Mesenchymal stem cell (in vitro differentiated cells and primary cell): ENCODE results near the gene FUT4.

ENCODE experiments used
- DNase-seq: peaks from one replicate; pipeline ENCODE4 v3.0.0-alpha.2; 2013
- H2AFZ ChIP-seq: one replicate; pipeline ENCODE4 v1.6.1; 2013; ENCODE audit warnings: low read depth, mild to moderate bottlenecking, control low read depth, inconsistent platforms, low read length, moderate library complexity
- H2AK5ac ChIP-seq: 2 replicates; pipeline ENCODE4 v1.6.1; 2013; ENCODE audit warnings: low read length, moderate library complexity, mild to moderate bottlenecking, inconsistent platforms; ENCODE audit not compliant: severe bottlenecking
- H2BK120ac ChIP-seq: one replicate; pipeline ENCODE4 v1.6.1; 2013; ENCODE audit warnings: low read depth, mild to moderate bottlenecking, inconsistent platforms, low read length, moderate library complexity
- H2BK12ac ChIP-seq, 2 experiments: one replicate each; pipeline ENCODE4 v1.6.1; 2013; ENCODE audit warnings: inconsistent platforms in 2 of 2, low read length in 2 of 2, mild to moderate bottlenecking in 2 of 2, moderate library complexity in 2 of 2, control low read depth in 1 of 2
- H2BK15ac ChIP-seq: one replicate; pipeline ENCODE4 v1.6.1; 2013; ENCODE audit warnings: mild to moderate bottlenecking, low read depth, inconsistent platforms; ENCODE audit not compliant: poor library complexity, severe bottlenecking
- H2BK5ac ChIP-seq: 2 replicates; pipeline ENCODE4 v1.6.1; 2013; ENCODE audit warnings: low read depth, mild to moderate bottlenecking, low read length, control low read depth, inconsistent platforms; ENCODE audit not compliant: poor library complexity, severe bottlenecking
- H3K14ac ChIP-seq, 2 experiments: one replicate each; pipeline ENCODE4 v1.6.1; 2013; ENCODE audit warnings: inconsistent platforms in 2 of 2, low read length in 2 of 2, control low read depth in 1 of 2, mild to moderate bottlenecking in 1 of 2, moderate library complexity in 1 of 2
- H3K18ac ChIP-seq, 2 experiments: one replicate each; pipeline ENCODE4 v1.6.1; 2013; ENCODE audit warnings: inconsistent platforms in 2 of 2, low read length in 2 of 2, control low read depth in 1 of 2, low read depth in 1 of 2, mild to moderate bottlenecking in 1 of 2
- H3K23ac ChIP-seq, 2 experiments: one replicate each; pipeline ENCODE4 v1.6.1; 2013; ENCODE audit warnings: inconsistent platforms in 2 of 2, low read length in 2 of 2, mild to moderate bottlenecking in 2 of 2, moderate library complexity in 2 of 2, control low read depth in 1 of 2
- H3K27ac ChIP-seq: 2 replicates; pipeline ENCODE4 v1.5.1; 2013; ENCODE audit warnings: mild to moderate bottlenecking, moderate library complexity, low read length, control low read depth, inconsistent platforms; ENCODE audit not compliant: poor library complexity, severe bottlenecking
- H3K27me3 ChIP-seq, 2 experiments: 2 replicates each; pipeline versions ENCODE4 v1.6.1 to v1.7.0; 2013; ENCODE audit warnings: low read length in 2 of 2, mild to moderate bottlenecking in 2 of 2, moderate library complexity in 2 of 2, control low read depth in 1 of 2, inconsistent platforms in 1 of 2; ENCODE audit not compliant: control insufficient read depth in 1 of 2, insufficient read depth in 1 of 2
- H3K36me3 ChIP-seq, 2 experiments: 2 replicates each; pipeline versions ENCODE4 v1.6.1 to v1.7.0; 2013; ENCODE audit warnings: low read length in 2 of 2, control low read depth in 1 of 2, inconsistent platforms in 1 of 2, low read depth in 1 of 2, mild to moderate bottlenecking in 1 of 2; ENCODE audit not compliant: insufficient read depth in 2 of 2, control insufficient read depth in 1 of 2
- H3K4ac ChIP-seq, 2 experiments: one replicate each; pipeline ENCODE4 v1.6.1; 2013; ENCODE audit warnings: inconsistent platforms in 2 of 2, low read length in 2 of 2, mild to moderate bottlenecking in 2 of 2, moderate library complexity in 2 of 2, control low read depth in 1 of 2, low read depth in 1 of 2
- H3K4me1 ChIP-seq: 2 replicates; pipeline ENCODE4 v1.6.1; 2013; ENCODE audit warnings: low read depth, low read length, control low read depth; ENCODE audit not compliant: control insufficient read depth, insufficient read depth
- H3K4me2 ChIP-seq: 2 replicates; pipeline ENCODE4 v1.6.1; 2013; ENCODE audit warnings: low read length, mild to moderate bottlenecking, inconsistent platforms; ENCODE audit not compliant: poor library complexity, severe bottlenecking
- H3K4me3 ChIP-seq, 2 experiments: 2 replicates each; pipeline versions ENCODE4 v1.5.1 to v1.7.0; 2013; ENCODE audit warnings: low read length in 2 of 2, mild to moderate bottlenecking in 2 of 2, control low read depth in 1 of 2, low read depth in 1 of 2; ENCODE audit not compliant: insufficient read depth in 1 of 2
- H3K79me1 ChIP-seq: replicated peaks from 2 replicates; pipeline ENCODE4 v1.6.1; 2013; ENCODE audit warnings: mild to moderate bottlenecking, control low read depth, low read length, inconsistent platforms; ENCODE audit not compliant: poor library complexity, severe bottlenecking
- H3K9ac ChIP-seq: 2 replicates; pipeline ENCODE4 v1.7.0; 2013; ENCODE audit warnings: mild to moderate bottlenecking, low read length, moderate library complexity
- H3K9me3 ChIP-seq: 2 replicates; pipeline ENCODE4 v1.7.0; 2013; ENCODE audit warnings: mild to moderate bottlenecking, low read length; ENCODE audit not compliant: control insufficient read depth
- H4K8ac ChIP-seq: one replicate; pipeline ENCODE4 v1.6.1; 2013; ENCODE audit warnings: inconsistent platforms, mild to moderate bottlenecking, low read length, moderate library complexity
- H4K91ac ChIP-seq: one replicate; pipeline ENCODE4 v1.6.1; 2013; ENCODE audit warnings: mild to moderate bottlenecking, low read length, inconsistent platforms
- WGBS: methylation state at CpG from one replicate; pipeline ENCODE4 v1.1.7; 2013; ENCODE audit warnings: mixed read lengths; 5-methylcytosine and 5-hydroxymethylcytosine counted together

FUT4 gene

DNA sequence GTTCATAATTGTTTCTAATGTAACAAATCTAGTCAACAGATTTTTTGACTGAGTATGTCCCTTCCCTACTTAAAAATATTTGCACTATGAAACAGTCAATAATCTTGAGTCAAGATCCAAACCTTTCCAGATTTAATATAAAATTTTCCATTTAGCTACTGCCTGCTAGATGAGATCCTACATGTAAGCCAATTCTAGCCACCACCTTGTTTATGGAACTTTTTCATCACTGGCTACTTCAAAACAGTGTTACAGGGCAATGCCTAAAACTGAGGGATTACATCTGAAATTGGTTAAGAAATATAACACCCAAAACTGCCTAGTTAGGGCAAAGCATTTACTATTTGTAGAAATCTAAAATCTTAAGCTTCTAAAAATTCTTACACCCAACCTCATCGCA, 10.5 kb upstream of the FUT4 start:
- peak overlapping the region; percentile 67 for H3K9ac ChIP-seq
- no peak overlapping the region for H3K18ac ChIP-seq
- H3K14ac ChIP-seq: no peak overlapping the region
- no peak overlapping the region for H3K27ac ChIP-seq
- H2BK5ac ChIP-seq: no peak overlapping the region
- no peak overlapping the region for H2AK5ac ChIP-seq
- no peak overlapping the region for H3K4me2 ChIP-seq
- H3K4me1 ChIP-seq: no peaks in the 10 kb centered on the region
- no peak overlapping the region for H4K91ac ChIP-seq
- no peak overlapping the region for H2BK15ac ChIP-seq
- no peak overlapping the region for H2AFZ ChIP-seq
- no peak overlapping the region for H3K4me3 ChIP-seq
- no peak for DNase-seq
- no peaks in the 10 kb centered on the region for H3K36me3 ChIP-seq
- H3K9me3 ChIP-seq: no peaks in the 10 kb centered on the region
- H2BK12ac ChIP-seq: no peak overlapping the region
- no peaks in the 10 kb centered on the region for H3K27me3 ChIP-seq
- no peak overlapping the region for H4K8ac ChIP-seq
- H3K4ac ChIP-seq: no peak overlapping the region
- no peak overlapping the region for H2BK120ac ChIP-seq
- no peak overlapping the region for H3K23ac ChIP-seq
- no peaks in the 10 kb centered on the region for H3K79me1 ChIP-seq
- no CpG with 5 or more reads among the region's 1 CpG for WGBS

DNA sequence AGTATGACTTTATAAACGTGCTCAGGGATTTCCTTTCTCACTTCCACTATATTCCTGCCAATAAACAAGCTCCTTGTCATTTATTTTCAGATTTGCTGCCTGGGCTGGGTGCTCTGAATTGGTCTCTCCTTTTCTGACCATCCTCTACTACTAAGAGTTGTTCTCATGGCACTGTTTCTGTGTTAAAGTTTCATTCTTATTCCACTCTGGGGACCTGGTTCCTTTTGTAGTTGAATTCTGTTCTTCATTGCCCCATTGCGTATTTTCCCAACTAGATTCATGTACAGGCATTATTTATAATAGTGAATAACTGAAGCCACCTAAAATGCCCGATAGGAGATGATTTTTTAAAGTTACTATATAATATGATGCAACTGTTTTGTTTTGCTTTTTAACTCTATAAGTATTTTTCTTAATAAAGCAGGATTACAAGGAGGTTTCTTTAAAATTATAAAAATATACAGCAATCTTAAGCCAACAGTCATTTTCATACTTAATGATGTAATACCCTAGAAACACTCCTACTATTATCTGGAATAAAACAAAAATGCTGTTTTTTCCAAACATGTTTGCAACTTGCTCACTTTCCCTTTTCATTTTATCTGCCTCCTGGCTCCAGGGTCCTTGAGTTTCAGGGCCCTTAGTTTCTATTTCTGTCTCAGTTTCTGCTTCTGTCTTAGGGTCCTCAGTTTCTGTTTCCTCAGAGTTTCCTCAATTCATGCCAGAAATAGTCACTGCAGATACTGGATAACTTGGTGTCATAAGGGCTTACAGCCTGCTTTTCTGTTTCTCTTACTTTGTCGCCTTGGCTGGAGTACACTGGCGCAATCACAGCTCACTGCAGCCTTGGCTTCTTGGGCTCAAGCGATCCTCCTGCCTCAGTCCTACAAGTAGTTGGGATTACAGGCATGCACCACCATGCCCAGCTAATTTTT, 9.8 kb upstream of the FUT4 start:
- DNase-seq: no peak
- no peak overlapping the region for H2BK15ac ChIP-seq

DNA sequence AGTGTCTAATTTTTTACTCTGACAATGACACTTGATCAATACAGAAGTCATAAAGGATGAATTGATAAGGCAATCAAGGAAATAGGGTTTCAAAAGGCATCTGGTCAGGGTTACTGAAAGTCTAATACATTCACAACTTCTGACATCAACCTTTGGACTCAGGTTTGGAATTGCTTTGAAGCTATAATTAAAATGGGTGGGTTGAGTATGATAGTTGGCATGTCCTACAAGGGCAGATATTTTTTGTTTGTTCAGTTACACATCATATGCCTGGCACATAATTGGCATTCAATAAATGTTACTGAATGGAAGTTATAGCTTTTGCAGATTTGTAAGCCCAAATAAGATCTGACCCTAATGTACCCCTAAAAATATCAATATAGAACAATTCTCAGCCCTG, 7.3 kb upstream of the FUT4 start:
- no peak overlapping the region for H2BK12ac ChIP-seq
- H3K36me3 ChIP-seq: no peaks in the 10 kb centered on the region
- H3K9me3 ChIP-seq: no peaks in the 10 kb centered on the region
- no peaks in the 10 kb centered on the region for H3K4me1 ChIP-seq
- H3K18ac ChIP-seq: no peak overlapping the region
- H4K8ac ChIP-seq: no peak overlapping the region
- no peak overlapping the region for H3K4ac ChIP-seq
- H2AK5ac ChIP-seq: no peak overlapping the region
- H2BK15ac ChIP-seq: no peak overlapping the region
- H3K4me3 ChIP-seq: no peak overlapping the region
- H4K91ac ChIP-seq: no peak overlapping the region
- no peak overlapping the region for H2BK120ac ChIP-seq
- H3K4me2 ChIP-seq: no peak overlapping the region
- H3K14ac ChIP-seq: no peak overlapping the region
- peak overlapping the region; percentile 44 for H3K9ac ChIP-seq
- no peak overlapping the region for H3K27ac ChIP-seq
- H2BK5ac ChIP-seq: no peak overlapping the region
- no peaks in the 10 kb centered on the region for H3K27me3 ChIP-seq
- DNase-seq: no peak
- no peak overlapping the region for H2AFZ ChIP-seq
- H3K23ac ChIP-seq: no peak overlapping the region
- no peaks in the 10 kb centered on the region for H3K79me1 ChIP-seq

More for the DNA sequence above, 9.8 kb upstream of the FUT4 start:
- H3K18ac ChIP-seq: no peak overlapping the region
- H3K14ac ChIP-seq: no peak overlapping the region
- 81% methylated on average over 4 of the region's 6 CpGs for WGBS
- H2AK5ac ChIP-seq: no peak overlapping the region
- no peak overlapping the region for H3K23ac ChIP-seq
- H3K9ac ChIP-seq: peak overlapping the region; percentile 67
- H4K8ac ChIP-seq: no peak overlapping the region
- peak overlapping the region in 1 of 2 experiments; percentile 30 for H3K4me3 ChIP-seq
- H2BK12ac ChIP-seq: no peak overlapping the region
- H4K91ac ChIP-seq: no peak overlapping the region
- no peaks in the 10 kb centered on the region for H3K79me1 ChIP-seq
- H2BK120ac ChIP-seq: no peak overlapping the region
- H3K4me1 ChIP-seq: no peaks in the 10 kb centered on the region
- H2AFZ ChIP-seq: no peak overlapping the region
- H3K27ac ChIP-seq: no peak overlapping the region
- no peaks in the 10 kb centered on the region for H3K27me3 ChIP-seq
- no peak overlapping the region for H2BK5ac ChIP-seq
- H3K4me2 ChIP-seq: no peak overlapping the region
- H3K36me3 ChIP-seq: no peaks in the 10 kb centered on the region
- H3K9me3 ChIP-seq: no peaks in the 10 kb centered on the region
- no peak overlapping the region for H3K4ac ChIP-seq

DNA sequence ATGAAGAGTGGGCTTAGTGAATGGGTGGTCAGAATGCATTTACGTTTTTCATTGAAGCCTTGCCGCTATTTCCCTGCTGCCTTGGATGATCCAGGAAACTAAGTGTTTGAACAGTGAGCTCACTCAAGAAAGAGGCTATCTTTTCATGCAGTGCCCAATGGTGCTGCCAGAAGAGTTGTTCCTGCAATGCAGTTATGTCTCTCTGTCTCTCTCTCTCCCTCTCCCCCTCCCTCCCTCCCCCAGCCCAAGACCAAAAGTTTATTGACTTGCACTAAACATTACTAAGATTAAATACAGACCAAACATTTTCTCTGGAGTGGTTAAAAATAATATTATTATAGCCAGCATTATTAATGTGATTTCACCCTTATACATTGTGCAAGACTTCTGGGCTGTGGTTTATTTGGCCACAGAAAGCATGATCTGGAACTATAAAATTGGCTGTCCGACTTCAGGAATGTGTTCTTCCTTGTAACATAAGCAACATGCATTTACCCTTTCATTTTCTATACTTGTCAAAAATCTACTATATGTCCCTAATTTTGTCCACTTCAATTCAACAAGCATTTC, 6.6 kb upstream of the FUT4 start:
- Histone ChIP-seq H4K8ac (no peak overlapping the region), H3K4me3 (peak overlapping the region in 1 of 2 experiments; percentile 53)
- WGBS: 96% methylated on average over 3 of the region's 3 CpGs

More for the DNA sequence above, 6.6 kb upstream of the FUT4 start:
- H3K14ac ChIP-seq: no peak overlapping the region
- H3K9ac ChIP-seq: peak overlapping the region; percentile 44
- H3K9me3 ChIP-seq: no peaks in the 10 kb centered on the region
- H2BK5ac ChIP-seq: no peak overlapping the region
- H2AK5ac ChIP-seq: no peak overlapping the region
- H2AFZ ChIP-seq: no peak overlapping the region
- no peaks in the 10 kb centered on the region for H3K4me1 ChIP-seq
- H3K79me1 ChIP-seq: no peaks in the 10 kb centered on the region
- H4K91ac ChIP-seq: no peak overlapping the region
- no peak overlapping the region for H3K27ac ChIP-seq
- no peak overlapping the region for H2BK12ac ChIP-seq
- H2BK15ac ChIP-seq: no peak overlapping the region
- no peak overlapping the region for H2BK120ac ChIP-seq
- H3K27me3 ChIP-seq: no peaks in the 10 kb centered on the region
- H3K4ac ChIP-seq: no peak overlapping the region
- H3K36me3 ChIP-seq: no peaks in the 10 kb centered on the region
- H3K23ac ChIP-seq: no peak overlapping the region
- H3K18ac ChIP-seq: no peak overlapping the region
- no peak for DNase-seq
- H3K4me2 ChIP-seq: no peak overlapping the region
